HEK293 (cell line): Measurements from ENCODE around the gene PDE11A.

ENCODE experiments used
- HOXA7 ChIP-seq: sonication (generic); formaldehyde crosslinking; IDR thresholded peaks from 2 replicates; pipeline ENCODE4 v1.8.1; 2022; ENCODE audit warnings: missing genetic modification reagents, borderline replicate concordance
- KLF8 ChIP-seq: fragments of 450-650 bp; formaldehyde crosslinking; IDR thresholded peaks from 2 replicates; pipeline ENCODE4 v1.5.1; 2016; ENCODE audit warnings: missing biosample characterization, missing genetic modification characterization
- OSR2 ChIP-seq: fragments of 450-650 bp; formaldehyde crosslinking; IDR thresholded peaks from 2 replicates; pipeline ENCODE4 v1.5.1; 2016; ENCODE audit warnings: missing biosample characterization, missing genetic modification characterization
- ZBTB7A ChIP-seq: fragments of 450-650 bp; formaldehyde crosslinking; IDR thresholded peaks from 2 replicates; pipeline ENCODE4 v1.5.1; 2016; ENCODE audit warnings: low read depth, missing biosample characterization, missing genetic modification characterization
- ZNF121 ChIP-seq: fragments of 450-650 bp; formaldehyde crosslinking; IDR thresholded peaks from 2 replicates; pipeline ENCODE4 v1.5.1; 2016; ENCODE audit warnings: missing biosample characterization, missing genetic modification characterization
- ZNF211 ChIP-seq: fragments of 450-650 bp; formaldehyde crosslinking; IDR thresholded peaks from 2 replicates; pipeline ENCODE4 v1.5.1; 2016; ENCODE audit warnings: low read depth, missing biosample characterization, missing genetic modification characterization
- ZSCAN23 ChIP-seq: fragments of 450-650 bp; formaldehyde crosslinking; IDR thresholded peaks from 2 replicates; pipeline ENCODE4 v1.5.1; 2016; ENCODE audit warnings: missing biosample characterization, missing genetic modification characterization
- TF ChIP-seq, protein P1 (sequence below): fragments of 450-650 bp; formaldehyde crosslinking; IDR thresholded peaks from 2 replicates; pipeline ENCODE4 v1.5.1; 2016; ENCODE audit warnings: missing biosample characterization, missing genetic modification characterization
- TF ChIP-seq, protein P2 (sequence below): fragments of 450-650 bp; formaldehyde crosslinking; conservative IDR thresholded peaks from 2 replicates; pipeline ENCODE4 v1.5.1; 2016; ENCODE audit warnings: low read depth, missing biosample characterization, missing genetic modification characterization
- TF ChIP-seq, protein P3 (sequence below): fragments of 450-650 bp; formaldehyde crosslinking; IDR thresholded peaks from 2 replicates; pipeline ENCODE4 v1.5.1; 2017; ENCODE audit warnings: missing biosample characterization, mild to moderate bottlenecking, missing genetic modification characterization, moderate library complexity
- TF ChIP-seq, protein P4 (sequence below): sonication (generic); formaldehyde crosslinking; IDR thresholded peaks from 2 replicates; pipeline ENCODE4 v1.8.1; 2022; ENCODE audit warnings: mild to moderate bottlenecking, moderate library complexity, missing genetic modification reagents

DNA sequence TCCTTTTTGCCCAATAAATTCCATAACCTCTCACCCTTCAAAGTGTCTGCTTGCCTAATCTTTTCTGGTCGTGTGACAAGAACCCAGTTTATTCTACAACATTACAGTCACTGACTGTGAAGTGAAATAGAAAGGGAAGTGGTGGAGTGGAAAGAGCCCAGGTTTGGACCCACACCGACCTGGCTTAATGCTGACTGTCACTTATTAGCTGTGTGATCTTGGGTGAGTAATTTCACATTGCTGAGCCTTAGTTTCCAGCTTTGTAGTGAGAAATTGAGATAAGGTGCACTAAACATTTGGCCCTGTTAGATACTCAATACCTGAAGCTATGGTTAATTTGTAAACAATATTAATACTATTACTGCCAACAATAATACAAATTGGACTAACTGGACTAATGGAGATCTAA is 388.9 kb downstream of the PDE11A start:
- TF ChIP-seq, protein P1, sequence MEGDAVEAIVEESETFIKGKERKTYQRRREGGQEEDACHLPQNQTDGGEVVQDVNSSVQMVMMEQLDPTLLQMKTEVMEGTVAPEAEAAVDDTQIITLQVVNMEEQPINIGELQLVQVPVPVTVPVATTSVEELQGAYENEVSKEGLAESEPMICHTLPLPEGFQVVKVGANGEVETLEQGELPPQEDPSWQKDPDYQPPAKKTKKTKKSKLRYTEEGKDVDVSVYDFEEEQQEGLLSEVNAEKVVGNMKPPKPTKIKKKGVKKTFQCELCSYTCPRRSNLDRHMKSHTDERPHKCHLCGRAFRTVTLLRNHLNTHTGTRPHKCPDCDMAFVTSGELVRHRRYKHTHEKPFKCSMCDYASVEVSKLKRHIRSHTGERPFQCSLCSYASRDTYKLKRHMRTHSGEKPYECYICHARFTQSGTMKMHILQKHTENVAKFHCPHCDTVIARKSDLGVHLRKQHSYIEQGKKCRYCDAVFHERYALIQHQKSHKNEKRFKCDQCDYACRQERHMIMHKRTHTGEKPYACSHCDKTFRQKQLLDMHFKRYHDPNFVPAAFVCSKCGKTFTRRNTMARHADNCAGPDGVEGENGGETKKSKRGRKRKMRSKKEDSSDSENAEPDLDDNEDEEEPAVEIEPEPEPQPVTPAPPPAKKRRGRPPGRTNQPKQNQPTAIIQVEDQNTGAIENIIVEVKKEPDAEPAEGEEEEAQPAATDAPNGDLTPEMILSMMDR (tag by site-specific recombination): no peak
- TF ChIP-seq, protein P2, sequence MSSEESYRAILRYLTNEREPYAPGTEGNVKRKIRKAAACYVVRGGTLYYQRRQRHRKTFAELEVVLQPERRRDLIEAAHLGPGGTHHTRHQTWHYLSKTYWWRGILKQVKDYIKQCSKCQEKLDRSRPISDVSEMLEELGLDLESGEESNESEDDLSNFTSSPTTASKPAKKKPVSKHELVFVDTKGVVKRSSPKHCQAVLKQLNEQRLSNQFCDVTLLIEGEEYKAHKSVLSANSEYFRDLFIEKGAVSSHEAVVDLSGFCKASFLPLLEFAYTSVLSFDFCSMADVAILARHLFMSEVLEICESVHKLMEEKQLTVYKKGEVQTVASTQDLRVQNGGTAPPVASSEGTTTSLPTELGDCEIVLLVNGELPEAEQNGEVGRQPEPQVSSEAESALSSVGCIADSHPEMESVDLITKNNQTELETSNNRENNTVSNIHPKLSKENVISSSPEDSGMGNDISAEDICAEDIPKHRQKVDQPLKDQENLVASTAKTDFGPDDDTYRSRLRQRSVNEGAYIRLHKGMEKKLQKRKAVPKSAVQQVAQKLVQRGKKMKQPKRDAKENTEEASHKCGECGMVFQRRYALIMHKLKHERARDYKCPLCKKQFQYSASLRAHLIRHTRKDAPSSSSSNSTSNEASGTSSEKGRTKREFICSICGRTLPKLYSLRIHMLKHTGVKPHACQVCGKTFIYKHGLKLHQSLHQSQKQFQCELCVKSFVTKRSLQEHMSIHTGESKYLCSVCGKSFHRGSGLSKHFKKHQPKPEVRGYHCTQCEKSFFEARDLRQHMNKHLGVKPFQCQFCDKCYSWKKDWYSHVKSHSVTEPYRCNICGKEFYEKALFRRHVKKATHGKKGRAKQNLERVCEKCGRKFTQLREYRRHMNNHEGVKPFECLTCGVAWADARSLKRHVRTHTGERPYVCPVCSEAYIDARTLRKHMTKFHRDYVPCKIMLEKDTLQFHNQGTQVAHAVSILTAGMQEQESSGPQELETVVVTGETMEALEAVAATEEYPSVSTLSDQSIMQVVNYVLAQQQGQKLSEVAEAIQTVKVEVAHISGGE: no peak
- TF ChIP-seq, protein P3, sequence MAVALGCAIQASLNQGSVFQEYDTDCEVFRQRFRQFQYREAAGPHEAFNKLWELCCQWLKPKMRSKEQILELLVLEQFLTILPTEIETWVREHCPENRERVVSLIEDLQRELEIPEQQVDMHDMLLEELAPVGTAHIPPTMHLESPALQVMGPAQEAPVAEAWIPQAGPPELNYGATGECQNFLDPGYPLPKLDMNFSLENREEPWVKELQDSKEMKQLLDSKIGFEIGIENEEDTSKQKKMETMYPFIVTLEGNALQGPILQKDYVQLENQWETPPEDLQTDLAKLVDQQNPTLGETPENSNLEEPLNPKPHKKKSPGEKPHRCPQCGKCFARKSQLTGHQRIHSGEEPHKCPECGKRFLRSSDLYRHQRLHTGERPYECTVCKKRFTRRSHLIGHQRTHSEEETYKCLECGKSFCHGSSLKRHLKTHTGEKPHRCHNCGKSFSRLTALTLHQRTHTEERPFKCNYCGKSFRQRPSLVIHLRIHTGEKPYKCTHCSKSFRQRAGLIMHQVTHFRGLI: no peak
- TF ChIP-seq OSR2 (tag by site-specific recombination) (no peak), KLF8 (tag by site-specific recombination) (no peak), ZBTB7A (tag by site-specific recombination) (no peak), ZNF121 (tag by site-specific recombination) (no peak), ZNF211 (tag by site-specific recombination) (no peak), ZSCAN23 (tag by site-specific recombination) (no peak), HOXA7 (no peak)
- TF ChIP-seq, protein P4, sequence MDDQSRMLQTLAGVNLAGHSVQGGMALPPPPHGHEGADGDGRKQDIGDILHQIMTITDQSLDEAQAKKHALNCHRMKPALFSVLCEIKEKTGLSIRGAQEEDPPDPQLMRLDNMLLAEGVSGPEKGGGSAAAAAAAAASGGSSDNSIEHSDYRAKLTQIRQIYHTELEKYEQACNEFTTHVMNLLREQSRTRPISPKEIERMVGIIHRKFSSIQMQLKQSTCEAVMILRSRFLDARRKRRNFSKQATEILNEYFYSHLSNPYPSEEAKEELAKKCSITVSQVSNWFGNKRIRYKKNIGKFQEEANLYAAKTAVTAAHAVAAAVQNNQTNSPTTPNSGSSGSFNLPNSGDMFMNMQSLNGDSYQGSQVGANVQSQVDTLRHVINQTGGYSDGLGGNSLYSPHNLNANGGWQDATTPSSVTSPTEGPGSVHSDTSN: no peak
